Thymus (tissue), 11 donors: Measurements from ENCODE around the gene SEMA7A. TPM values are rescaled to one million over a fixed set of nuclear protein-coding genes. Genes with fewer than 3 reads are reported as not detected.

ENCODE experiments used
- DNase-seq, 9 donors: peaks; one replicate each; pipeline ENCODE4 v3.0.0-alpha.2; 2013; ENCODE audit warnings: low spot score in 9 of 9, low read depth in 6 of 9, missing footprints in 1 of 9
- H3K27ac ChIP-seq, 2 donors: one replicate each; pipeline ENCODE4 v1.5.1; 2013; ENCODE audit warnings: control low read depth in 1 of 2, low read depth in 1 of 2, low read length in 1 of 2, mild to moderate bottlenecking in 1 of 2, moderate library complexity in 1 of 2
- H3K27me3 ChIP-seq, 2 donors: one replicate each; pipeline ENCODE4 v1.5.1; 2013; ENCODE audit warnings: low read length in 1 of 2; ENCODE audit not compliant: control insufficient read depth in 2 of 2, insufficient read depth in 1 of 2
- H3K36me3 ChIP-seq, 2 donors: one replicate each; pipeline ENCODE4 v1.5.1; 2013; ENCODE audit warnings: low read length in 1 of 2, mild to moderate bottlenecking in 1 of 2, moderate library complexity in 1 of 2; ENCODE audit not compliant: control insufficient read depth in 2 of 2, insufficient read depth in 2 of 2
- H3K4me1 ChIP-seq, 2 donors: one replicate each; pipeline ENCODE4 v1.5.1; 2013; ENCODE audit warnings: low read length in 2 of 2; ENCODE audit not compliant: control insufficient read depth in 2 of 2, insufficient read depth in 2 of 2
- H3K4me3 ChIP-seq, 2 donors: one replicate each; pipeline ENCODE4 v1.5.1; 2013; ENCODE audit warnings: low read length in 2 of 2, control low read depth in 1 of 2, mild to moderate bottlenecking in 1 of 2
- H3K9me3 ChIP-seq, 2 donors: one replicate each; pipeline ENCODE4 v1.5.1; 2013; ENCODE audit warnings: low read length in 1 of 2, mild to moderate bottlenecking in 1 of 2; ENCODE audit not compliant: control insufficient read depth in 2 of 2, insufficient read depth in 1 of 2
- WGBS: extraction: QIAGEN DNeasy Blood & Tissue Kit; methylation state at CpG from one replicate; pipeline ENCODE4 v1.1.7; 2013; 5-methylcytosine and 5-hydroxymethylcytosine counted together
- polyA plus RNA-seq: library from polyadenylated mRNA; stranded (reverse); fragments of 200-250 nt; gene quantifications from one replicate; pipeline ENCODE4 v1.2.3, GENCODE V29; 2013
- total RNA-seq: library from RNA; stranded (reverse); fragments of 120-200 nt; gene quantifications from one replicate; pipeline ENCODE4 v1.2.4, GENCODE V29; 2013
- donor health status: healthy.

Gene SEMA7A
- total and polyA plus RNA-seq, 2 donors = 12.3 to 22.0 TPM

GRCh38 chr15:74388363-74388951 is 45.3 kb downstream of the SEMA7A start:
- Histone ChIP-seq H3K27ac (peak overlapping the region; percentile 83 to 95), H3K4me1 (peaks cover 84 to 100% of the 10 kb centered on the region in 2 donors), H3K27me3 (no peaks in the 10 kb centered on the region), H3K9me3 (peaks cover 0 to 6% of the 10 kb centered on the region in 2 donors), H3K36me3 (no peaks in the 10 kb centered on the region), H3K4me3 (no peak overlapping the region)
- peak in 2 of 9 donors; percentile 65 to 82 for DNase-seq
- 53% methylated on average over 10 of the region's 10 CpGs for WGBS

GRCh38 chr15:74387621-74388362 is 46.0 kb downstream of the SEMA7A start:
- DNase-seq = no peak
- peak overlapping the region; percentile 4 to 45 for H3K4me3 ChIP-seq
- peaks cover 0 to 6% of the 10 kb centered on the region in 2 donors for H3K9me3 ChIP-seq
- no peaks in the 10 kb centered on the region for H3K27me3 ChIP-seq
- peak overlapping the region; percentile 83 to 95 for H3K27ac ChIP-seq
- H3K4me1 ChIP-seq = peaks cover 90 to 100% of the 10 kb centered on the region in 2 donors
- no peaks in the 10 kb centered on the region for H3K36me3 ChIP-seq
- WGBS = 84% methylated on average over 10 of the region's 10 CpGs

- H3K27ac ChIP-seq = peak overlapping the region; percentile 64 to 95
- 53% methylated on average over 13 of the region's 13 CpGs for WGBS
- peak in 4 of 9 donors; percentile 67 to 88 (median 80) for DNase-seq
- H3K4me1 ChIP-seq = peaks cover 93 to 100% of the 10 kb centered on the region in 2 donors
- H3K27me3 ChIP-seq = no peaks in the 10 kb centered on the region
- peaks cover 0 to 6% of the 10 kb centered on the region in 2 donors for H3K9me3 ChIP-seq
- peak overlapping the region; percentile 4 to 45 for H3K4me3 ChIP-seq
- no peaks in the 10 kb centered on the region for H3K36me3 ChIP-seq
These were observed 46.6 kb downstream of the SEMA7A start for GRCh38 chr15:74387141-74387541.

GRCh38 chr15:74386496-74387140 is 47.1 kb downstream of the SEMA7A start:
- no peak for DNase-seq
- 95% methylated on average over 15 of the region's 15 CpGs for WGBS
- no peak overlapping the region for H3K4me3 ChIP-seq
- peaks cover 0 to 6% of the 10 kb centered on the region in 2 donors for H3K9me3 ChIP-seq
- H3K27ac ChIP-seq = peak overlapping the region in 1 of 2 donors; percentile 95
- peaks cover 91 to 100% of the 10 kb centered on the region in 2 donors for H3K4me1 ChIP-seq
- no peaks in the 10 kb centered on the region for H3K27me3 ChIP-seq
- H3K36me3 ChIP-seq = no peaks in the 10 kb centered on the region

GRCh38 chr15:74385733-74386132 is 48.0 kb downstream of the SEMA7A start:
- Histone ChIP-seq H3K9me3 (peaks cover 0 to 6% of the 10 kb centered on the region in 2 donors), H3K4me3 (no peak overlapping the region), H3K36me3 (no peaks in the 10 kb centered on the region), H3K27ac (peak overlapping the region in 1 of 2 donors; percentile 95), H3K4me1 (peaks cover 83 to 93% of the 10 kb centered on the region in 2 donors), H3K27me3 (no peaks in the 10 kb centered on the region)
- 94% methylated on average over 6 of the region's 6 CpGs for WGBS
- DNase-seq = no peak

- peak overlapping the region in 1 of 2 donors; percentile 95 for H3K27ac ChIP-seq
- H3K36me3 ChIP-seq = no peaks in the 10 kb centered on the region
- H3K27me3 ChIP-seq = no peaks in the 10 kb centered on the region
- peaks cover 77 to 86% of the 10 kb centered on the region in 2 donors for H3K4me1 ChIP-seq
- WGBS = 65% methylated on average over 8 of the region's 8 CpGs
- no peak overlapping the region for H3K4me3 ChIP-seq
- DNase-seq = peak in 1 of 9 donors; percentile 61
- H3K9me3 ChIP-seq = peaks cover 0 to 6% of the 10 kb centered on the region in 2 donors
These were observed 48.7 kb downstream of the SEMA7A start for GRCh38 chr15:74384881-74385643.

GRCh38 chr15:74384566-74384880 is 49.2 kb downstream of the SEMA7A start:
- Histone ChIP-seq H3K4me1 (peaks cover 71 to 80% of the 10 kb centered on the region in 2 donors), H3K27ac (peak overlapping the region; percentile 19 to 95), H3K27me3 (no peaks in the 10 kb centered on the region), H3K9me3 (peaks cover 0 to 4% of the 10 kb centered on the region in 2 donors), H3K36me3 (no peaks in the 10 kb centered on the region), H3K4me3 (no peak overlapping the region)
- WGBS = 40% methylated on average over 3 of the region's 3 CpGs
- peak in 1 of 9 donors; percentile 47 for DNase-seq

- Histone ChIP-seq H3K27ac (peak overlapping the region; percentile 37 to 95), H3K9me3 (peaks cover 0 to 4% of the 10 kb centered on the region in 2 donors), H3K27me3 (no peaks in the 10 kb centered on the region), H3K4me3 (no peak overlapping the region), H3K4me1 (peaks cover 65 to 78% of the 10 kb centered on the region in 2 donors), H3K36me3 (no peaks in the 10 kb centered on the region)
- 58% methylated on average over 8 of the region's 8 CpGs for whole genome bisulfite sequencing
- peak in 1 of 9 donors; percentile 72 for DNase-seq
These were observed 49.8 kb downstream of the SEMA7A start for GRCh38 chr15:74383695-74384565.
